Caki2 (cell line): ENCODE results near the gene LAIR2. TPM values are rescaled to one million over a fixed set of nuclear protein-coding genes. Genes with fewer than 3 reads are reported as not detected.

Experiments
- DNase-seq: peaks from one replicate; pipeline ENCODE4 v3.0.0-alpha.2; 2015; ENCODE audit warnings: low read depth
- in situ Hi-C: cut with HindIII; loops from 2 replicates; pipeline ENCODE4 v1.10.0; 2016; ENCODE audit warnings: low sequenced_read_pairs, low pct_unique_long_range_greater_than_20kb, mixed read lengths
- total RNA-seq: library from RNA; depleted of rRNA; stranded (reverse); fragments of >200 nt; shearing (Covaris generic); gene quantifications from 2 replicates; pipeline ENCODE4 v1.2.3, GENCODE V29; 2014; ENCODE audit warnings: low replicate concordance

The LAIR2 gene
- total RNA-seq, 1 experiment from 2014 or later = not detected

GRCh38 chr19:54521022-54521859 lies 18.6 kb downstream of the LAIR2 start:
- in situ Hi-C loops = no loop called here
- DNase-seq = no peak

- in situ Hi-C loops = no loop called here
- no peak for DNase-seq
These were observed 19.4 kb downstream of the LAIR2 start for GRCh38 chr19:54521860-54522513.

GRCh38 chr19:54523403-54523802 lies 20.8 kb downstream of the LAIR2 start:
- in situ Hi-C loops = no loop called here
- DNase-seq = no peak

GRCh38 chr19:54525636-54526035 lies 23.0 kb downstream of the LAIR2 start:
- DNase-seq = no peak
- in situ Hi-C loops = no loop called here

GRCh38 chr19:54526972-54527371 lies 24.3 kb downstream of the LAIR2 start:
- DNase-seq = no peak
- in situ Hi-C loops = no loop called here

GRCh38 chr19:54530866-54531265 lies 28.2 kb downstream of the LAIR2 start:
- in situ Hi-C loops = no loop called here
- no peak for DNase-seq

- DNase-seq = no peak
- in situ Hi-C loops = no loop called here
These were observed 29.9 kb downstream of the LAIR2 start for GRCh38 chr19:54532528-54532927.

GRCh38 chr19:54533476-54533875 lies 30.8 kb downstream of the LAIR2 start:
- in situ Hi-C loops = no loop called here
- no peak for DNase-seq

- no peak for DNase-seq
- in situ Hi-C loops = no loop called here
These were observed 31.5 kb downstream of the LAIR2 start for GRCh38 chr19:54534156-54534555.

GRCh38 chr19:54535601-54536000 lies 33.0 kb downstream of the LAIR2 start:
- DNase-seq = no peak
- in situ Hi-C loops = no loop called here

GRCh38 chr19:54536956-54537355 lies 34.3 kb downstream of the LAIR2 start:
- DNase-seq = no peak
- in situ Hi-C loops = no loop called here

- in situ Hi-C loops = no loop called here
- DNase-seq = no peak
These were observed 39.1 kb downstream of the LAIR2 start for GRCh38 chr19:54541712-54542111.

- in situ Hi-C loops = no loop called here
- DNase-seq = no peak
These were observed 46.2 kb downstream of the LAIR2 start for GRCh38 chr19:54548806-54549205.

GRCh38 chr19:54549224-54549623 lies 46.6 kb downstream of the LAIR2 start:
- no peak for DNase-seq
- in situ Hi-C loops = no loop called here

- in situ Hi-C loops = no loop called here
- no peak for DNase-seq
These were observed 48.7 kb downstream of the LAIR2 start for GRCh38 chr19:54551293-54551692.

- DNase-seq = no peak
- in situ Hi-C loops = no loop called here
These were observed 49.6 kb downstream of the LAIR2 start for GRCh38 chr19:54551950-54552912.

- no peak for DNase-seq
- in situ Hi-C loops = no loop called here
These were observed 50.3 kb downstream of the LAIR2 start for GRCh38 chr19:54552913-54553310.

GRCh38 chr19:54554006-54554405 lies 51.4 kb downstream of the LAIR2 start:
- in situ Hi-C loops = no loop called here
- DNase-seq = no peak

GRCh38 chr19:54554896-54555295 lies 52.3 kb downstream of the LAIR2 start:
- in situ Hi-C loops = no loop called here
- no peak for DNase-seq
